ENCODE measurements around the gene APOL4. TPM values are rescaled to one million over a fixed set of nuclear protein-coding genes. Genes with fewer than 3 reads are reported as not detected.

The APOL4 gene
- total RNA-seq, 1 donor from 2014 or later = 3.5 TPM

DNA sequence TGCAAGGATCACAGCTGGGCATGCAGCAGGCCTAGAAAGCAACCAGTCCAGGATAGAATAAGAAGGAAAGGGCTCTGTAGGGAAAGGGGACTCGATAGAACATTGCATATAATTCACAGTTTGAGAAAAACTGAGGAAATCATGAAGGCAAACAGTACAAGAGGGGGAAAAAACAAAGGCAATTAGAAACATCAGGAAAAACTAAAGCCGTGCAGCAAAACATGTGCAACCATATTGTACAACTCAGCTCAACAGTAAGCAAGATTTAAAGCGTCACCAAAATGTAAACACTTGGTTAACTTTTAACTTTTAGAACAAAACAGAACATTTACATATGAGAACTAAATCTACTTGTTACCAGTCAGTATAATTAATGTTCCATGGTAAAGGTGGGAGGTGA, 49.5 kb downstream of the APOL4 start:
- no peak for ATAC-seq

DNA sequence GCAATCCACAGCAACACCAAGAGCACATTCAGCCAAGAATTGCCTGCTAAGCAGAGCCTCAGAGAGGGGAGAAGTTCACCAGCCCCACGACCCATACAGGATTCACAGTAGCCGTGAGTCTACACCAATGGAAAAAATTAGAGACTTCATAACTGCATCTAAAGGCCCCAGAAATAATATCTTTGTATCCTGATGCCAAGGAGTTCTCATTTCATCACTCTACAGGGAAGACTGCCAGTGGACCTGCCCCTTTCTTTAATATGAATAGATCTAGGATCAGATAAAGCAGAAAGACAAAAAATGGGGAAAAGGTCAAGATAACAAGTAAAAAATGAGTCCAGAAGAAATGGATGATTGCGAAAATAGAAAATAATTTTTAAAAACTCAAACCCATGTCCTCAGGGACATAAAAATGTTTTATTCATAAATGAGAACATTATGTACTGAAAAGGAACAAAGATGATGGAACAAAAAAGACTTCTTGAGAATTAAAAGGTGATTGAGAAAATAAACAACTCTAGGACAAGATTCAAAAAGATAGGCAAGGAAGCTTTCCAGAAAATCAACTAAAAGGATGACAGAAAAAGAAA, 50.5 kb downstream of the APOL4 start:
- ATAC-seq = no peak

DNA sequence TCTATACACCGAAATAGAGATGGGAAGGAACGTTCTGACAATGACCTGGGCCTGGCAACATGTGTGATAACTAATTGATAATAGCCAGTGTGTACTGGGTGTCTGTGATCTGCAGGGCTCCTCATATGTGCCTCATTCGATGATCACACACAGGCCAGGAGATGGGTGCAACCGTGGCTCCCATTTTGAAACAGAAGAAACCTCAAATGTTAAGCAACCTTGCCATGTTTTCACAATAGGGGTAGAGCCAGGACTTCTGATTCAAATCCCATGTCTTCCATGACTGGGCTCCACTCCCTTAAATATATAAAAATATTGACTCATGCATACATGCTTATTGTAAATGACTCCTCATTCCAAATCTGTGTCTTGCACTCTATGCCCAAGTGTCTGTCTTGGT, 52.2 kb downstream of the APOL4 start:
- no peak for ATAC-seq

DNA sequence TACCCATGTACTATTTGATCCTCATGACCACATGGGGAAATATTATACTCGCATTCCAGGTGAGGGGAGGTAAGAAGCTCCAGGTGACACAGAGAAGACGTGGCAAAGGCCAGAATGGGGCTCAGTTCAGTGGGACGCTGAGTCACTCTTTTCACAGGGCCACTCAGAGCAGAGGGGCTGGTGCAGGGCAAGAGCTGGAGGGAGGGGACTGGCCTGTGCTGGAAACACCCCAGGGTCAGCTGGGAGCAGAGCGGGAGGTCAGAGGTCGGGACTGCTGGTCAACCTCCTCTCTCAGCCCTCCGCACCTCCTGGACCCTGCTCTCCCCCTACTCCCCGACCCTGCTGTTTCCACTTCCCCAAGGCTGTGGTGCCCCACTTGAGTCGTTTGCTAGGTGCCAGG, 53.2 kb downstream of the APOL4 start:
- no peak for ATAC-seq

DNA sequence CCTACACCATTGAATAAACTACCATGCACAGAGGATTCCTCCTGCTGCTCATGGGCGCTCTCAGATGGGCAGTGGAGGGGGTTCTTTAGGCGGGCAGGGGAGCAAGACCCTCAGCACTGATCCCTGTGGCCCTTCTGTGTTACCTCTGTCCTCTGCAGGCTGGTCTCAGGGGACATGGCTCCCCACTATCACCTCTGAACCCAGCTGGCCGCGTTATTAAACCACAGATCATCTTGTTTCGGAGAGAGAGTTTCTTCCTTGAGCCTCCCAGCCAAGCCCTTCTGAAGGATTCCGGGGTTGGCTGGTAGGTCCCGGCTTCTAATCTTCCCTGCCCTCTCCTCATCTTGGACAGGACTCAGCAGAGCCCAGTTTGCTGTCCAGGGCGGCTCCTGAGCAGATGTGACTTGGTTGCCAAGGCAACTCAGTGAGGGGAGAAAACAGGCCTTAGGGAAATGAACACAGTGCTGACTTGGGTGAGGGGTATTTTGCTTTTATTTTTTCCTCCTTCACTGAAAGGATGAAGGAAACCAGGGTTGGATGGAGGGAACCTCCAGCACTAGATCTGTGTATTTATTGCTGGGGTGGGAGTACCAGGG, 54.3 kb downstream of the APOL4 start:
- ATAC-seq = no peak

DNA sequence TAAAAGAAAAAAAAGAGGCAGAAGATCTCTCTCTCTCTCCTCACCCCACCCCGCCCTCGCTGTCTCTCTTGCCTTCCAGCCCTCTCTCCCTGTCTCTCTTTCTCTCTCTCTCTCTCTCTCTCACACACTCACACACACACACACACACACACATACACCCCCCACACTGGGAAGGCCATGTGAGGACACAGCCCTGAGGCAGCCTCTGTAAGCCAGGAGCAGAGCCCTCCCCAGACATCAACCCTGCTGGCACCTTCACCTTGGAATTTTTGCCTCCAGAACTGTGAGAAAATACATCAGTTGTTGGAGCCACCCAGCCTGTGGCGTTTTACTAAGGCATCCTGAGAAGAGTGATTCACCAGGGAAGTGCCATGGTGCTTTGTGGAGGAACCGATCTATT, 55.7 kb downstream of the APOL4 start:
- ATAC-seq = peak; percentile 13

DNA sequence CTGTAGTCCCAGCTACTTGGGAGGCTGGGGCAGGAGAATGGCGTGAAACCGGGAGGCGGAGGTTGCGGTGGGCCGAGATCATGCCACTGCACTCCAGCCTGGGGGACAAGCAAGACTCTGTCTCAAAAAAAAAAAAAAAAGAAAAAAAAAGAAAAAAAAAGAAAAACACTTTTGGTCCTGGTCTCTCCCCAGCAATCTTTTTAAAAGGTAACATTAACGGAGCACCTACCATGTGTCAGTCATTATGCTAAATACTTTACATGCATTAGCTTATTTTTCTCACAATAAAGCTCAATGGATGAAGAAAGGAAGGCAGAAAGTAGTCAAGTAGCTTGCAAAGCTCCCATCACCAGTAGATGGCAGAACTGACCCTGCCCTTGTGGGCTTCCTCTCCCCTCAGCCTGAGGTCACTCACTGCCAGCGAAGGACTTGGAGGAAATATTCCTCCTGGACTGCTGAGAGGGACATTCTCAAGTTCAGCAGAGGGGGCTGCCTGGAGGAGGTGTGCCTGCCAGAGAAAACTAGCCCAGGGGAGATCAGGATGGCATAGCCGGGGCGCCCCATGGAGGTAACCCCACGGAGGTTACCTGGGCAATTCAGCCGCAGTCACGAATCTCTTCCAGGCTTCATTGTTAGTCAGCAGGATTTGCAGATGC, 56.6 kb downstream of the APOL4 start:
- ATAC-seq = peak; percentile 63

DNA sequence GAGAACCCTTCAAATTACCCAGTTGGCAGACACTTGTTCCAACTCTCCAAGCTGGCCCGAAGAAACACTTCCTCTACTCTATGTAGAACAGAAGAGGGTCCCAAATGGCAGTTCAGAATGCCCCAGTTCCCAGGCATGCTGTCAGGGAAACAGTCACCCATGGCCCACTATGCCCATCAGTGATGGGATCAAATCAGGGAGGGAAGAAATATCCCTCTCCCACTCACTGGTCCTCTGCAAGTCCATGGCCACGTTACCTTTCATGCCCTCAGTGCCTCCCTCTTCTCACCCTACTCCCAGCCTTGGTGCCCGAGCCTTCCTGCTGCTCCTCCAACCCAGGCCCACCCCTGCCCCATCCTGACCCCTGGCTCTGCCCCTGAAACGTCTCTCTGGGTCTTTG, 57.7 kb downstream of the APOL4 start:
- no peak for ATAC-seq

DNA sequence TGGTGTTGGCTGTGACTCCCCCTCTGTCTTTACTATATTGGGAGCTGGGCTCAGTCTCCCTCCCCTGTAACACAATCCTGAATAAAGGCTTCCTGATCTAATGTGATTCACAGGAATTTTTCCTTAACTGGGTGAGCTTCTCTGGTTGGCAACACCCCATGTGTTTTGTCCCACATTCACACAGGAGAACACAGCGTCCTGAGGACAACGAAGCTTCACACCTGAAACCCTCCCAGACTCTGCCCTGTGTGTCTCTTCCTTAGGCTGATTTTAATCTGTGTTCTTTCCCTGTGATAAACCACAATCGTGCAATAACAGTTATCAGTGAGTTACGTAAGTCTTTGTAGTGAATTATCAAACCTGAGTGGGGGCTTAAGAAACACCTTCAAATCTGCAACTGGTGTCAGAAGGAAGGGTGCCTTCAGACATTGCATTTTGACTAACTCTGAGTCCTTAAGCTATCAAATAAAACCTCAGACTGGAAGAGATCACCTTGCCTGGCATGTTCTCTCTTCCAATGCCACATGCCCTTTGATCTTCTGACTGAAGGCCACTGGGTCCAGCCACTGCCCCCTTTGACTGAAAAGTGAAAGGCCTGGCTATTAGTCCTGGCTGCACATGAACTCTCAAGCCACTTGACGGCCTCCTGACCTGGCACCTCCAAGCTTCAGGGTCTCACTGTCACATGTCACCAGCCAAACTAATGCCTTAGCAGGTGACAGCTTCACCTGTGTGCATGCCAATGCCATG, 58.4 kb downstream of the APOL4 start:
- ATAC-seq = no peak

DNA sequence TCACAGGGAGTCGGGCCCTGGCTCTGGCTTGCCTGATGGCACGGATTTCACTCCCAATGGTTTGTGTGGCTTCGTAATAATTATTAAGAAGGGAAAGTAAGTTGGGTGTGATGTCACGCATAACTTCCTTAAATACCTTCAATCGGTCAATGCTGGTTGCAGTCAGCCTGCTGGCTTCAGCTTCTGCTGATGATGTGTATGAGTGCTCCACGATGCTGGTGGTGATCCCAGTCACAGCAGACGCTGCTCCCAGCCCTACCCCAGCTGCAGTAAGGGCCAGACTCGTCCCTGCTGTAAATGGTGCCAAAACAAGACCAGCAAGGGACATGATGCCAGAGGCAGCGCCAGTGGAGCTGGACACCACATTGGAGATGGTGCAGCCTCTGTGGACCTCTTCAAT, 60.1 kb downstream of the APOL4 start:
- no peak for ATAC-seq

Other genes starting within 250 kb of the APOL4 start
- gene RBFOX2, start 173.0 kb downstream of the APOL4 start, total RNA-seq = 42.9 TPM
- gene APOL3, start 41.1 kb downstream of the APOL4 start, total RNA-seq = 8.7 TPM
- 10.8 TPM for gene APOL2, start 37.7 kb upstream of the APOL4 start, total RNA-seq
- 19.0 TPM for gene APOL1, start 51.3 kb upstream of the APOL4 start, total RNA-seq
- 487 TPM for gene MYH9, start 186.2 kb upstream of the APOL4 start, total RNA-seq

Measured in esophagus mucosa (tissue), 1 donor.